Immature natural killer cell (primary cell): ENCODE measurements around the gene USH2A. TPM values are rescaled to one million over a fixed set of nuclear protein-coding genes. Genes with fewer than 3 reads are reported as not detected.
"Not testable (repeated sequence)": the region's sequence is repeated elsewhere in the genome, so short reads cannot be mapped to it uniquely, and the experiment has no call there.

ENCODE experiments used
- DNase-seq, 3 donors: peaks; one replicate each; pipeline ENCODE4 v3.0.0; 2022; ENCODE audit warnings: mixed read lengths in 1 of 3
- H3K27ac Mint-ChIP-seq, 6 donors: one replicate each; pipeline ENCODE4 v1.8.0; 2020; ENCODE audit warnings: mixed read lengths in 6 of 6, mild to moderate bottlenecking in 5 of 6, inconsistent platforms in 4 of 6, moderate library complexity in 3 of 6
- H3K27me3 Mint-ChIP-seq, 3 donors: one replicate each; pipeline ENCODE4 v1.8.0; 2020 to 2021; ENCODE audit warnings: low read depth in 3 of 3, mild to moderate bottlenecking in 3 of 3, mixed read lengths in 3 of 3, moderate library complexity in 3 of 3, inconsistent platforms in 1 of 3
- H3K36me3 Mint-ChIP-seq, 3 donors: one replicate each; pipeline ENCODE4 v1.8.0; 2020; ENCODE audit warnings: mixed read lengths in 3 of 3, inconsistent platforms in 2 of 3, mild to moderate bottlenecking in 2 of 3
- H3K4me1 Mint-ChIP-seq, 2 donors: one replicate each; pipeline ENCODE4 v1.8.0; 2020; ENCODE audit warnings: inconsistent platforms in 2 of 2, mild to moderate bottlenecking in 2 of 2, mixed read lengths in 2 of 2, moderate library complexity in 1 of 2
- H3K4me3 Mint-ChIP-seq, 5 donors: one replicate each; pipeline ENCODE4 v1.8.0; 2020; ENCODE audit warnings: mild to moderate bottlenecking in 5 of 5, mixed read lengths in 5 of 5, inconsistent platforms in 3 of 5, moderate library complexity in 3 of 5
- H3K9me3 Mint-ChIP-seq, 6 donors: one replicate each; pipeline ENCODE4 v1.8.0; 2020; ENCODE audit warnings: mild to moderate bottlenecking in 6 of 6, mixed read lengths in 6 of 6, inconsistent platforms in 4 of 6, moderate library complexity in 3 of 6
- polyA plus RNA-seq, 3 donors: library from polyadenylated mRNA; unstranded; fragments of 300-500 nt; fragmentation: Illumina TruSeq; gene quantifications; one replicate each; pipeline ENCODE4 v1.2.3, GENCODE V29; 2021

The USH2A gene
- polyA plus RNA-seq, 3 donors from 2014 or later = not detected

GRCh38 chr1:216356945-216357344 is 66.3 kb downstream of the USH2A start:
- no peak overlapping the region for H3K4me3 Mint-ChIP-seq
- no peak for DNase-seq
- no peaks in the 10 kb centered on the region for H3K27me3 Mint-ChIP-seq
- no peaks in the 10 kb centered on the region for H3K36me3 Mint-ChIP-seq
- no peak overlapping the region for H3K27ac Mint-ChIP-seq
- no peaks in the 10 kb centered on the region for H3K4me1 Mint-ChIP-seq
- H3K9me3 Mint-ChIP-seq = peaks cover 0 to 21% (median 14%) of the 10 kb centered on the region in 6 donors

GRCh38 chr1:216350186-216350585 is 73.1 kb downstream of the USH2A start:
- Mint-ChIP-seq H3K4me3 (no peak overlapping the region), H3K36me3 (no peaks in the 10 kb centered on the region), H3K4me1 (no peaks in the 10 kb centered on the region), H3K27ac (no peak overlapping the region), H3K9me3 (peaks cover 0 to 39% (median 12%) of the 10 kb centered on the region in 6 donors), H3K27me3 (no peaks in the 10 kb centered on the region)
- no peak for DNase-seq

- no peak for DNase-seq
- Mint-ChIP-seq H3K27me3 (no peaks in the 10 kb centered on the region), H3K4me1 (no peaks in the 10 kb centered on the region), H3K27ac (no peak overlapping the region), H3K9me3 (peaks cover 2 to 61% (median 20%) of the 10 kb centered on the region in 6 donors), H3K4me3 (no peak overlapping the region), H3K36me3 (no peaks in the 10 kb centered on the region)
Measured at GRCh38 chr1:216346526-216346925, 76.7 kb downstream of the USH2A start.

GRCh38 chr1:216340542-216340941 is 82.7 kb downstream of the USH2A start:
- not testable (repeated sequence) for H3K4me3 Mint-ChIP-seq, DNase-seq, H3K27me3 Mint-ChIP-seq, H3K4me1 Mint-ChIP-seq, H3K36me3 Mint-ChIP-seq, H3K27ac Mint-ChIP-seq
- peaks cover 9 to 55% (median 22%) of the 10 kb centered on the region in 6 donors for H3K9me3 Mint-ChIP-seq

- Mint-ChIP-seq H3K27ac (no peak overlapping the region), H3K27me3 (peaks cover 0 to 5% (median 0%) of the 10 kb centered on the region in 3 donors), H3K36me3 (no peaks in the 10 kb centered on the region), H3K9me3 (peaks cover 10 to 69% (median 32%) of the 10 kb centered on the region in 6 donors), H3K4me1 (no peaks in the 10 kb centered on the region), H3K4me3 (no peak overlapping the region)
- no peak for DNase-seq
Measured at GRCh38 chr1:216332462-216332861, 90.8 kb downstream of the USH2A start.

GRCh38 chr1:216332003-216332402 is 91.2 kb downstream of the USH2A start:
- H3K4me1 Mint-ChIP-seq = no peaks in the 10 kb centered on the region
- H3K27ac Mint-ChIP-seq = no peak overlapping the region
- H3K4me3 Mint-ChIP-seq = no peak overlapping the region
- H3K27me3 Mint-ChIP-seq = peaks cover 0 to 6% (median 0%) of the 10 kb centered on the region in 3 donors
- DNase-seq = no peak
- peaks cover 10 to 68% (median 30%) of the 10 kb centered on the region in 6 donors for H3K9me3 Mint-ChIP-seq
- H3K36me3 Mint-ChIP-seq = no peaks in the 10 kb centered on the region

GRCh38 chr1:216331211-216331610 is 92.0 kb downstream of the USH2A start:
- no peak for DNase-seq
- no peak overlapping the region for H3K27ac Mint-ChIP-seq
- peaks cover 0 to 6% (median 0%) of the 10 kb centered on the region in 3 donors for H3K27me3 Mint-ChIP-seq
- H3K4me3 Mint-ChIP-seq = no peak overlapping the region
- H3K4me1 Mint-ChIP-seq = no peaks in the 10 kb centered on the region
- H3K9me3 Mint-ChIP-seq = peaks cover 10 to 69% (median 28%) of the 10 kb centered on the region in 6 donors
- H3K36me3 Mint-ChIP-seq = no peaks in the 10 kb centered on the region

- H3K36me3 Mint-ChIP-seq = no peaks in the 10 kb centered on the region
- no peaks in the 10 kb centered on the region for H3K4me1 Mint-ChIP-seq
- H3K27ac Mint-ChIP-seq = no peak overlapping the region
- H3K4me3 Mint-ChIP-seq = no peak overlapping the region
- DNase-seq = no peak
- H3K27me3 Mint-ChIP-seq = peaks cover 0 to 6% (median 0%) of the 10 kb centered on the region in 3 donors
- peaks cover 4 to 60% (median 30%) of the 10 kb centered on the region in 6 donors for H3K9me3 Mint-ChIP-seq
Measured at GRCh38 chr1:216330262-216330661, 93.0 kb downstream of the USH2A start.

- H3K4me3 Mint-ChIP-seq = no peak overlapping the region
- no peak for DNase-seq
- no peaks in the 10 kb centered on the region for H3K36me3 Mint-ChIP-seq
- H3K27me3 Mint-ChIP-seq = peaks cover 0 to 6% (median 0%) of the 10 kb centered on the region in 3 donors
- peaks cover 7 to 38% (median 21%) of the 10 kb centered on the region in 6 donors for H3K9me3 Mint-ChIP-seq
- H3K4me1 Mint-ChIP-seq = no peaks in the 10 kb centered on the region
- H3K27ac Mint-ChIP-seq = no peak overlapping the region
Measured at GRCh38 chr1:216325946-216326345, 97.3 kb downstream of the USH2A start.

GRCh38 chr1:216325336-216325735 is 97.9 kb downstream of the USH2A start:
- DNase-seq = no peak
- no peaks in the 10 kb centered on the region for H3K36me3 Mint-ChIP-seq
- H3K27me3 Mint-ChIP-seq = peaks cover 0 to 6% (median 0%) of the 10 kb centered on the region in 3 donors
- H3K27ac Mint-ChIP-seq = no peak overlapping the region
- H3K4me3 Mint-ChIP-seq = no peak overlapping the region
- H3K4me1 Mint-ChIP-seq = no peaks in the 10 kb centered on the region
- H3K9me3 Mint-ChIP-seq = peaks cover 5 to 36% (median 18%) of the 10 kb centered on the region in 6 donors

- Mint-ChIP-seq H3K27ac (no peak overlapping the region), H3K27me3 (peaks cover 0 to 6% (median 0%) of the 10 kb centered on the region in 3 donors), H3K4me3 (no peak overlapping the region), H3K9me3 (peaks cover 5 to 35% (median 17%) of the 10 kb centered on the region in 6 donors), H3K36me3 (no peaks in the 10 kb centered on the region), H3K4me1 (no peaks in the 10 kb centered on the region)
- DNase-seq = no peak
Measured at GRCh38 chr1:216323344-216323743, 99.9 kb downstream of the USH2A start.

- Mint-ChIP-seq H3K27ac (no peak overlapping the region), H3K4me1 (no peaks in the 10 kb centered on the region), H3K27me3 (peaks cover 0 to 3% (median 0%) of the 10 kb centered on the region in 3 donors), H3K4me3 (no peak overlapping the region), H3K9me3 (peaks cover 3 to 57% (median 27%) of the 10 kb centered on the region in 6 donors), H3K36me3 (no peaks in the 10 kb centered on the region)
- DNase-seq = no peak
Measured at GRCh38 chr1:216314379-216315095, 108.7 kb downstream of the USH2A start.

GRCh38 chr1:216310776-216311175 is 112.5 kb downstream of the USH2A start:
- no peaks in the 10 kb centered on the region for H3K36me3 Mint-ChIP-seq
- H3K27me3 Mint-ChIP-seq = peaks cover 0 to 3% (median 0%) of the 10 kb centered on the region in 3 donors
- no peak for DNase-seq
- no peak overlapping the region for H3K4me3 Mint-ChIP-seq
- no peak overlapping the region for H3K27ac Mint-ChIP-seq
- H3K4me1 Mint-ChIP-seq = no peaks in the 10 kb centered on the region
- H3K9me3 Mint-ChIP-seq = peaks cover 9 to 56% (median 32%) of the 10 kb centered on the region in 6 donors

GRCh38 chr1:216306830-216307229 is 116.4 kb downstream of the USH2A start:
- H3K27ac Mint-ChIP-seq = no peak overlapping the region
- no peak for DNase-seq
- H3K4me1 Mint-ChIP-seq = no peaks in the 10 kb centered on the region
- peaks cover 0 to 1% (median 0%) of the 10 kb centered on the region in 3 donors for H3K27me3 Mint-ChIP-seq
- peaks cover 13 to 43% (median 21%) of the 10 kb centered on the region in 6 donors for H3K9me3 Mint-ChIP-seq
- no peaks in the 10 kb centered on the region for H3K36me3 Mint-ChIP-seq
- H3K4me3 Mint-ChIP-seq = no peak overlapping the region

- Mint-ChIP-seq H3K4me1 (no peaks in the 10 kb centered on the region), H3K4me3 (no peak overlapping the region)
- no peak for DNase-seq
Measured at GRCh38 chr1:216303690-216304089, 119.6 kb downstream of the USH2A start.

More at GRCh38 chr1:216303690-216304089, 119.6 kb downstream of the USH2A start:
- H3K27me3 Mint-ChIP-seq = no peaks in the 10 kb centered on the region
- no peaks in the 10 kb centered on the region for H3K36me3 Mint-ChIP-seq
- peaks cover 12 to 38% (median 18%) of the 10 kb centered on the region in 6 donors for H3K9me3 Mint-ChIP-seq
- H3K27ac Mint-ChIP-seq = no peak overlapping the region
